HCT116 (cell line): Measurements from ENCODE around the gene GPRC5C. TPM values are rescaled to one million over a fixed set of nuclear protein-coding genes. Genes with fewer than 3 reads are reported as not detected.

Experiments
- ATAC-seq: fragments of 200-7000 bp; cut with Tn5 transposase; 2 replicates; pipeline ENCODE4 v1.9.1; 2020; ENCODE audit warnings: mild to moderate bottlenecking, moderate library complexity
- BruUV-seq: library from RNA; stranded (reverse); fragments of 400-500 nt; replicated peaks from 2 replicates; lab custom pipeline; 2021; lab: Mats Ljungman, UMichigan
- CTCF ChIA-PET: fragments of 300-600 bp; sonication (Branson Sonifier 250); formaldehyde crosslinking; loops from one replicate; lab custom pipeline; 2021; ENCODE audit warnings: antibody characterized with exemption; lab: Charles Lee
- POLR2A ChIA-PET: fragments of 300-600, 350-600 bp; sonication (Branson Sonifier 250); formaldehyde crosslinking; loops from one replicate; lab custom pipeline; 2021; ENCODE audit warnings: antibody characterized with exemption; lab: Charles Lee
- RAD21 ChIA-PET, 2 experiments: fragments of 300-600 bp; sonication (Branson Sonifier 250); formaldehyde crosslinking; loops; one replicate each; lab custom pipeline; 2023; ENCODE audit warnings: low total read pairs in 2 of 2; ENCODE audit not compliant: uncharacterized antibody in 2 of 2, unreplicated experiment in 2 of 2, low non-redundant PET in 1 of 2; lab: Charles Lee
- DNase-seq: peaks from one replicate; pipeline ENCODE4 v3.0.0-alpha.2; 2010; ENCODE audit warnings: low read depth, low spot score
- H2AFZ ChIP-seq: fragments of 200-600 bp; shearing (Covaris generic), sonication (generic); 2 replicates; pipeline ENCODE4 v1.6.1; 2017; ENCODE audit warnings: low read depth, mixed run types, mixed read lengths, antibody characterized with exemption, low read length; ENCODE audit not compliant: poor library complexity, severe bottlenecking
- H3K27ac ChIP-seq: 2 replicates; pipeline ENCODE4 v1.5.1; 2012; ENCODE audit warnings: low read depth, low read length
- H3K27me3 ChIP-seq: fragments of 200-600 bp; sonication (generic); 2 replicates; pipeline ENCODE4 v1.6.1; 2016; ENCODE audit warnings: mixed run types, low read length, mixed read lengths; ENCODE audit not compliant: insufficient read depth
- H3K36me3 ChIP-seq, 2 experiments: fragments of 200-500 bp in 1 of 2; fragments of 200-600 bp in 1 of 2; sonication (Bioruptor generic) in 1 of 2; sonication (generic) in 1 of 2; 2 replicates each; pipeline versions ENCODE4 v1.5.1 to v1.6.1; 2014 to 2016; ENCODE audit warnings: low read length in 2 of 2, inconsistent platforms in 1 of 2, mixed read lengths in 1 of 2, mixed run types in 1 of 2; ENCODE audit not compliant: insufficient read depth in 2 of 2, control insufficient read depth in 1 of 2
- H3K4me1 ChIP-seq, 2 experiments: fragments of 200-600 bp in 1 of 2; sonication (generic) in 1 of 2; 2 replicates each; pipeline versions ENCODE4 v1.5.1 to v1.6.1; 2012 to 2017; ENCODE audit warnings: low read length in 2 of 2, inconsistent platforms in 1 of 2, mild to moderate bottlenecking in 1 of 2, mixed read lengths in 1 of 2, mixed run types in 1 of 2, moderate library complexity in 1 of 2; ENCODE audit not compliant: insufficient read depth in 2 of 2, control insufficient read depth in 1 of 2
- H3K4me2 ChIP-seq: fragments of 200-600 bp; sonication (generic); 2 replicates; pipeline ENCODE4 v1.6.1; 2017; ENCODE audit warnings: mixed run types, low read length, mixed read lengths
- H3K4me3 ChIP-seq, 2 experiments: fragments of 200-600 bp in 1 of 2; sonication (generic) in 1 of 2; replicated peaks in 1 of 2; 2 replicates each; pipeline ENCODE4 v1.5.1; 2011 to 2016; ENCODE audit warnings: low read length in 2 of 2, control low read depth in 1 of 2, low read depth in 1 of 2, mild to moderate bottlenecking in 1 of 2, mixed read lengths in 1 of 2, mixed run types in 1 of 2
- H3K79me2 ChIP-seq: fragments of 200-600 bp; sonication (generic); 2 replicates; pipeline ENCODE4 v1.6.1; 2017; ENCODE audit warnings: mild to moderate bottlenecking, mixed run types, low read length, moderate library complexity, mixed read lengths; ENCODE audit not compliant: insufficient read depth
- H3K9ac ChIP-seq: fragments of 200-600 bp; sonication (generic); 2 replicates; pipeline ENCODE4 v1.6.1; 2016; ENCODE audit warnings: low read length, mixed read lengths
- H3K9me2 ChIP-seq: fragments of 200-600 bp; sonication (generic), shearing (Covaris generic); 2 replicates; pipeline ENCODE4 v1.6.1; 2017; ENCODE audit warnings: mixed run types, mild to moderate bottlenecking, moderate library complexity; ENCODE audit not compliant: insufficient read depth
- H3K9me3 ChIP-seq, 2 experiments: fragments of 200-500 bp in 1 of 2; fragments of 200-600 bp in 1 of 2; sonication (Bioruptor generic) in 1 of 2; sonication (generic) in 1 of 2; 2 replicates each; pipeline ENCODE4 v1.6.1; 2014 to 2017; ENCODE audit warnings: low read length in 2 of 2, mixed read lengths in 2 of 2, inconsistent platforms in 1 of 2, low read depth in 1 of 2, mild to moderate bottlenecking in 1 of 2, mixed run types in 1 of 2, moderate library complexity in 1 of 2; ENCODE audit not compliant: control insufficient read depth in 1 of 2, insufficient read depth in 1 of 2
- H4K20me1 ChIP-seq: fragments of 200-600 bp; sonication (generic), shearing (Covaris generic); 2 replicates; pipeline ENCODE4 v1.6.1; 2017; ENCODE audit warnings: mixed run types, mild to moderate bottlenecking, moderate library complexity; ENCODE audit not compliant: insufficient read depth
- CBX3 ChIP-seq: IDR thresholded peaks from 2 replicates; pipeline ENCODE4 v1.6.1; 2012; ENCODE audit warnings: low read depth
- EGR1 ChIP-seq: IDR thresholded peaks from 2 replicates; pipeline ENCODE4 v1.6.1; 2012; ENCODE audit warnings: low read depth
- FOSL1 ChIP-seq: IDR thresholded peaks from 2 replicates; pipeline ENCODE4 v1.6.1; 2012; ENCODE audit warnings: low read depth
- MAX ChIP-seq: IDR thresholded peaks from 2 replicates; pipeline ENCODE4 v1.6.1; 2012
- REST ChIP-seq: IDR thresholded peaks from 2 replicates; pipeline ENCODE4 v1.6.1; 2012; ENCODE audit warnings: low read depth
- SP1 ChIP-seq: IDR thresholded peaks from 2 replicates; pipeline ENCODE4 v1.6.1; 2012; ENCODE audit warnings: low read depth
- SRF ChIP-seq: IDR thresholded peaks from 2 replicates; pipeline ENCODE4 v1.6.1; 2012; ENCODE audit warnings: low read depth
- TCF7L2 ChIP-seq: IDR thresholded peaks from 2 replicates; pipeline ENCODE4 v1.7.0; 2011; ENCODE audit warnings: borderline replicate concordance, inconsistent platforms; ENCODE audit not compliant: insufficient read depth, insufficient read length; ENCODE audit errors: extremely low read depth
- YY1 ChIP-seq: IDR thresholded peaks from 2 replicates; pipeline ENCODE4 v1.6.1; 2011; ENCODE audit warnings: low read length, low read depth, moderate library complexity, mild to moderate bottlenecking; ENCODE audit not compliant: insufficient replicate concordance; ENCODE audit errors: extremely low read depth
- ZFX ChIP-seq: fragments of 450-650 bp; IDR thresholded peaks from 2 replicates; pipeline ENCODE4 v1.6.1; 2017
- intact Hi-C: fragments of 100-400 bp; cut with micrococcal nuclease; formaldehyde crosslinking; loops from 2 replicates; pipeline ENCODE4 v1.10.0; 2022
- total RNA-seq: library from RNA; stranded (reverse); gene quantifications from one replicate; pipeline ENCODE4 v1.2.1, GENCODE V29; 2021; ENCODE audit not compliant: unreplicated experiment
- TF ChIP-seq, protein P1 (sequence below), 3 experiments: fragments of 200-600 bp in 1 of 3; sonication (generic) in 1 of 3; IDR thresholded peaks in 2 of 3; conservative IDR thresholded peaks in 1 of 3; 2 replicates each; pipeline ENCODE4 v1.5.1; 2012 to 2017; ENCODE audit warnings: low read depth in 2 of 3, low read length in 2 of 3, antibody characterized with exemption in 1 of 3, borderline replicate concordance in 1 of 3, control low read depth in 1 of 3, mild to moderate bottlenecking in 1 of 3, mixed read lengths in 1 of 3, mixed run types in 1 of 3, moderate library complexity in 1 of 3; ENCODE audit not compliant: insufficient read depth in 1 of 3

Gene GPRC5C
- total RNA-seq, 1 experiment from 2014 or later = 54.4 TPM

- RAD21 ChIA-PET = no interaction called here
- Histone ChIP-seq H3K79me2 (no peaks in the 10 kb centered on the region), H3K36me3 (no peaks in the 10 kb centered on the region), H3K9me3 (no peaks in the 10 kb centered on the region), H3K9me2 (no peaks in the 10 kb centered on the region), H3K4me3 (no peak within 1 kb of the TSS), H4K20me1 (no peaks in the 10 kb centered on the region)
- no TSS peak for BruUV-seq
- CTCF ChIA-PET = no interaction called here
- intact Hi-C loops = no loop called here
- TF ChIP-seq TCF7L2 (no peak), YY1 (no peak), REST (no peak), SRF (no peak), CBX3 (no peak), EGR1 (no peak), FOSL1 (no peak), SP1 (no peak), MAX (no peak), ZFX (no peak)
- TF ChIP-seq, protein P1, sequence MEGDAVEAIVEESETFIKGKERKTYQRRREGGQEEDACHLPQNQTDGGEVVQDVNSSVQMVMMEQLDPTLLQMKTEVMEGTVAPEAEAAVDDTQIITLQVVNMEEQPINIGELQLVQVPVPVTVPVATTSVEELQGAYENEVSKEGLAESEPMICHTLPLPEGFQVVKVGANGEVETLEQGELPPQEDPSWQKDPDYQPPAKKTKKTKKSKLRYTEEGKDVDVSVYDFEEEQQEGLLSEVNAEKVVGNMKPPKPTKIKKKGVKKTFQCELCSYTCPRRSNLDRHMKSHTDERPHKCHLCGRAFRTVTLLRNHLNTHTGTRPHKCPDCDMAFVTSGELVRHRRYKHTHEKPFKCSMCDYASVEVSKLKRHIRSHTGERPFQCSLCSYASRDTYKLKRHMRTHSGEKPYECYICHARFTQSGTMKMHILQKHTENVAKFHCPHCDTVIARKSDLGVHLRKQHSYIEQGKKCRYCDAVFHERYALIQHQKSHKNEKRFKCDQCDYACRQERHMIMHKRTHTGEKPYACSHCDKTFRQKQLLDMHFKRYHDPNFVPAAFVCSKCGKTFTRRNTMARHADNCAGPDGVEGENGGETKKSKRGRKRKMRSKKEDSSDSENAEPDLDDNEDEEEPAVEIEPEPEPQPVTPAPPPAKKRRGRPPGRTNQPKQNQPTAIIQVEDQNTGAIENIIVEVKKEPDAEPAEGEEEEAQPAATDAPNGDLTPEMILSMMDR (IDR thresholded peaks at IDR 0.05 in 2 of 3, conservative IDR thresholded peaks at IDR 0.05 in 1 of 3; ENCODE audit: borderline replicate concordance in 1 of 3, insufficient read depth in 1 of 3, low read depth in 2 of 3, low read length in 2 of 3) = no peak
- TF ChIP-seq, all 23 proteins: peak for 0
- Histone ChIP-seq H3K4me2 (no peak within 1 kb of the TSS), H2AFZ (no peak within 1 kb of the TSS), H3K9ac (no peak within 1 kb of the TSS), H3K27me3 (no peaks in the 10 kb centered on the region), H3K4me1 (peaks cover 0 to 6% of the 10 kb centered on the region in 2 experiments; a peak in 1 of 4 replicates), H3K27ac (no peak within 1 kb of the TSS)
- ATAC-seq = no peak
- POLR2A ChIA-PET = no interaction called here
- DNase-seq = no peak
Measured at GRCh38 chr17:74466111-74466827, 34.4 kb downstream of the GPRC5C start, which contains the start of gene CD300A. CD300A (plus strand) TSS chr17:74466634; CDS start chr17:74466704, 70 bp downstream.
